ENCODE measurements around the gene ADD1.

ADD1 gene

DNA sequence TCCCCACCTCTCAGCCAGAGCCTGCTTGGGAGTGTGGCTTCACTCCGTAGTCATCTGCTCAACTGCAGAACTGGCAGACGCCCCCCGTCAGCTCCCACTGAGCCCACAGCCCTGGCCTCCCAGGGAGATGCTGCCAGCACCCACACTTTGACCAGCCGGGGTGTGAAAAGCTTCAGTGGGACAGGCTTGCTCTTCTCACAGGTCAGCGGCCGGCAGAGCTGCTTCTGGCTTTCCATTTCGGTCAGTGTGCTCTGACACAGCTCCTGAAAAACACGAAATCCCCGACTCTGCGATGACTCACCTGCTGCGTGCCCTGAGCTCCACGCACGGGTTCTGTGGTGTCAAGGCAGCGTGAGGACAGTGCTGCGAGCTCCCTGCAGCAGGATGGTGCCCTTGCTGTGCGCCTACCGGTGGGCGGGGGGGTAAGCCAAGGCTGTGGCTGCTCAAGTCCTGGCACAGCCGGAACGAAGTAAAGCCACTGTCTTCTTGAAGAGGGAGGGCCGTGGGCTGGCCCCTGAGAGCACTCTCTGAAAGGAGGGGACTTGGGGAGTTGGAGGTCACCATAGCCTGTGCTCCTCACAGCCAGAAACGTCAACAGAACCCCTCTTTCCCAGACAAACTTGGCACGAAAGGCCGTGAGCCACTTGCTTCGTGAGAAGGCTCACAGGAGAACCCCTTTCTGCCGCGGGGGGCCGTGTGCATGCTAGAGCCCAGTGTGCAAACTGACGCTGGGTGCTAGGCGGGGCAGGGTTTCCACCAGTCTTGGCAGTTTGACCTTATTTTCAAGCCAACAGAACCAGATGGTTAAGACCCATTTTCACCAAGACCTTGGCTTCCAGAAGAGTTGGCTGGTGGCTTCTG, 96.0 kb downstream of the ADD1 start:
- Histone ChIP-seq H3K9me3 (ENCODE audit: insufficient read depth, low read length) (no peaks in the 10 kb centered on the region), H3K4me3 (ENCODE audit: insufficient read length, low read depth) (no peak overlapping the region), H3K36me3 (ENCODE audit: insufficient read depth, insufficient read length, low read length) (peaks cover 89% of the 10 kb centered on the region), H3K4me1 (ENCODE audit: insufficient read depth, insufficient read length) (peaks cover 26% of the 10 kb centered on the region), H3K9ac (ENCODE audit: insufficient read length, low read depth) (no peak overlapping the region), H3K27me3 (ENCODE audit: insufficient read depth, insufficient read length) (no peaks in the 10 kb centered on the region)
- no peak for DNase-seq (ENCODE audit: low read depth, low spot score)
- TF ChIP-seq YY1 (IDR thresholded peaks at IDR 0.05; ENCODE audit: insufficient read depth, insufficient read length) = no peak
- no peak for TF ChIP-seq ZNF274 (IDR thresholded peaks at IDR 0.05; ENCODE audit: low read depth, low read length)
- TF ChIP-seq SUZ12 (IDR thresholded peaks at IDR 0.05; ENCODE audit: extremely low read depth, insufficient read depth, insufficient read length) = no peak

DNA sequence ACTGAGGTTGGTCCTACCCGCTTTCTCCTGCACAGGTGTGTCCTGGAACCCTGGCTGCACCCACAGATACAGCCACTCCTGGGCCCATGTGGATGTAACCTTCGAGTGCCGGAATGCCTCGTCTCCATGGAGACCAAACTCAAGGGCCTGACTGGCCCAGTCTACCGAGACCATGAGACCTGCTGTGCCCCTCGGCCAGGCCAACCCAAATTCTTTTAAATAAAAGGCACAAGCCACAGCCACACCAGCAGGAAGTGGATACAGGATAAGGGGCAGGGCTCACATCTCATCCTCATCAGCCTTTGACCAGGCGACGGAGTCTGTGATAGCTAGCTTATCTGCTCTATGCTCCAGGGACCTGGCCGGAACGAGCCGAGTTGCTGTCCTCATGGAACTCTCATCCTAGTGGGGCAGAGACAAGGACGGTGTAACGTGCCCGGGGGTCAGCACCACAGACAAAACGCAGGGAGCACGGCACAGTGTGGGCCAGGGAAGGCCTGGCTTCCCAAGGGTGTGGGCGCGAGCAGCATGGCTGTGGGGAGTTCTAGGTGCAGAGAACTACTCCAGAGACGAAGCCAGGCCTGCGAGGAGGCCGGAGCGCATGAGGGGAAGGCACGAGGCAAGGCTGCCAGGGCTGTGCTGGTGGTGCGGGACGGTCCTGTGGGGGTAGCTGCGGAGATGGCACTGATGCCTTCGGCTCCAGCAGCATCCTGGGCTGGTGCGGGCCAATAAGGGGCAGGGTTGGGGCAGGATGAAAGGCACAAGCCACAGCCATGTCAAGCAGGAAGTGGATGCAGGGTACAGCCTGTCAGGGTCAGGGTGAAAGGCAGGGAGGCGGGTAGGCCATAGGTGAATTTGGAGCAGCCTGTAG, 96.9 kb downstream of the ADD1 start:
- Histone ChIP-seq H3K27me3 (ENCODE audit: insufficient read depth, insufficient read length) (no peaks in the 10 kb centered on the region), H3K9ac (ENCODE audit: insufficient read length, low read depth) (no peak overlapping the region), H3K4me1 (ENCODE audit: insufficient read depth, insufficient read length) (peaks cover 26% of the 10 kb centered on the region), H3K36me3 (ENCODE audit: insufficient read depth, insufficient read length, low read length) (peaks cover 98% of the 10 kb centered on the region), H3K9me3 (ENCODE audit: insufficient read depth, low read length) (no peaks in the 10 kb centered on the region), H3K4me3 (ENCODE audit: insufficient read length, low read depth) (no peak overlapping the region)
- no peak for DNase-seq (ENCODE audit: low read depth, low spot score)
- no peak for TF ChIP-seq SUZ12 (IDR thresholded peaks at IDR 0.05; ENCODE audit: extremely low read depth, insufficient read depth, insufficient read length)
- no peak for TF ChIP-seq ZNF274 (IDR thresholded peaks at IDR 0.05; ENCODE audit: low read depth, low read length)
- no peak for TF ChIP-seq YY1 (IDR thresholded peaks at IDR 0.05; ENCODE audit: insufficient read depth, insufficient read length)

- H3K36me3 ChIP-seq (ENCODE audit: insufficient read depth, insufficient read length, low read length) = peaks cover 99% of the 10 kb centered on the region
- no peak for DNase-seq (ENCODE audit: low read depth, low spot score)
- H3K4me3 ChIP-seq (ENCODE audit: insufficient read length, low read depth) = no peak overlapping the region
- H3K9ac ChIP-seq (ENCODE audit: insufficient read length, low read depth) = no peak overlapping the region
- H3K9me3 ChIP-seq (ENCODE audit: insufficient read depth, low read length) = no peaks in the 10 kb centered on the region
- no peaks in the 10 kb centered on the region for H3K27me3 ChIP-seq (ENCODE audit: insufficient read depth, insufficient read length)
- TF ChIP-seq SUZ12 (IDR thresholded peaks at IDR 0.05; ENCODE audit: extremely low read depth, insufficient read depth, insufficient read length) = no peak
- no peak for TF ChIP-seq ZNF274 (IDR thresholded peaks at IDR 0.05; ENCODE audit: low read depth, low read length)
- no peak for TF ChIP-seq YY1 (IDR thresholded peaks at IDR 0.05; ENCODE audit: insufficient read depth, insufficient read length)
- peaks cover 22% of the 10 kb centered on the region for H3K4me1 ChIP-seq (ENCODE audit: insufficient read depth, insufficient read length)
Observed at GRCh38 chr4:2941138-2942036, 97.7 kb downstream of the ADD1 start.

- no peaks in the 10 kb centered on the region for H3K9me3 ChIP-seq (ENCODE audit: insufficient read depth, low read length)
- peaks cover 15% of the 10 kb centered on the region for H3K4me1 ChIP-seq (ENCODE audit: insufficient read depth, insufficient read length)
- H3K4me3 ChIP-seq (ENCODE audit: insufficient read length, low read depth) = no peak overlapping the region
- DNase-seq (ENCODE audit: low read depth, low spot score) = no peak
- H3K9ac ChIP-seq (ENCODE audit: insufficient read length, low read depth) = no peak overlapping the region
- peaks cover 99% of the 10 kb centered on the region for H3K36me3 ChIP-seq (ENCODE audit: insufficient read depth, insufficient read length, low read length)
- no peaks in the 10 kb centered on the region for H3K27me3 ChIP-seq (ENCODE audit: insufficient read depth, insufficient read length)
- no peak for TF ChIP-seq ZNF274 (IDR thresholded peaks at IDR 0.05; ENCODE audit: low read depth, low read length)
- TF ChIP-seq YY1 (IDR thresholded peaks at IDR 0.05; ENCODE audit: insufficient read depth, insufficient read length) = no peak
- TF ChIP-seq SUZ12 (IDR thresholded peaks at IDR 0.05; ENCODE audit: extremely low read depth, insufficient read depth, insufficient read length) = no peak
Observed at GRCh38 chr4:2942037-2942531, 98.4 kb downstream of the ADD1 start.

DNA sequence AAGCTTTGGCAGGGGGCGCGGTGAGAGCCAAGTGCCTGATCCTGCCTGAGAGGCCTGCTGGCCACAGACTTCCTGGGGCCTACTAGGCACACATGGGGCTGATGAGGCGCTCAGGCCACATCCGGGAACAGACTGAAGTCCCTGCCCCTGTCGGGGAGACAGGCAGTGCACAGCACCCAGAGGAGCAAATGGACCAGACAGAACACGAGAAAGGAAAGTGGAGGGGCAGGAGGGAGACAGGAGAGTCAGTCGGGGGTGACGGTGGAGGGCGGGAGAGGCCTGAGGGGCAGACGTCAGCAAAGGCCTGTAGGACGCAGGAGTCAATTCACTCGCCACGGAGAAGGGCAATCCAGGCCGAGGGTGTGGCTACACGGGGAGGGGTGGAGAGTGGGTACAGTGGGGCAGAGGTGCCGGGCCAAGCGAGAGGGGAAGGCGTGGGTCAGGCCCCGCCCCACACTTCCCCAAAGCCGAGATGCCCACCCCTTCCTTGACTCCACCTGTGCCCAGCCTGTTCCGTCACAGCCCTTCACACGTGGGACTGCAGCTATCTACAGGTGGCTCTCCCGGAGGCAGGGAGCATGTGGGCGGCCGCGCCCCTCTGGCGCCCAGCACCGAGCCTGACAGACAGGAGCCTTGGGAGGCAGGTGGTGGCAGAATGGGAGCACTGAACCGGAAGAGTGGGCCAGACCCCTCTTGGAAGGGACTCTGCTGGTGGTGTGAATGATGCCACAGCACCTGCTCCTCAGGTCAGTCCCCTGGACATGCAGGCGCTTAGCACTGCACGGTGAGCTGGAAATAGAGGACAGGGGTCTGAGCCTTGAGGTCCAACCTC, 99.1 kb downstream of the ADD1 start:
- Histone ChIP-seq H3K36me3 (ENCODE audit: insufficient read depth, insufficient read length, low read length) (peaks cover 99% of the 10 kb centered on the region), H3K9me3 (ENCODE audit: insufficient read depth, low read length) (no peaks in the 10 kb centered on the region), H3K9ac (ENCODE audit: insufficient read length, low read depth) (no peak overlapping the region), H3K27me3 (ENCODE audit: insufficient read depth, insufficient read length) (no peaks in the 10 kb centered on the region), H3K4me1 (ENCODE audit: insufficient read depth, insufficient read length) (peaks cover 14% of the 10 kb centered on the region), H3K4me3 (ENCODE audit: insufficient read length, low read depth) (no peak overlapping the region)
- no peak for DNase-seq (ENCODE audit: low read depth, low spot score)
- TF ChIP-seq YY1 (IDR thresholded peaks at IDR 0.05; ENCODE audit: insufficient read depth, insufficient read length) (no peak), SUZ12 (IDR thresholded peaks at IDR 0.05; ENCODE audit: extremely low read depth, insufficient read depth, insufficient read length) (no peak), ZNF274 (IDR thresholded peaks at IDR 0.05; ENCODE audit: low read depth, low read length) (no peak)

Data from NT2/D1 (cell line).